Measurements from ENCODE around the gene RNF150.
"Not testable (repeated sequence)": the region's sequence is repeated elsewhere in the genome, so short reads cannot be mapped to it uniquely, and the experiment has no call there.

Gene RNF150

DNA sequence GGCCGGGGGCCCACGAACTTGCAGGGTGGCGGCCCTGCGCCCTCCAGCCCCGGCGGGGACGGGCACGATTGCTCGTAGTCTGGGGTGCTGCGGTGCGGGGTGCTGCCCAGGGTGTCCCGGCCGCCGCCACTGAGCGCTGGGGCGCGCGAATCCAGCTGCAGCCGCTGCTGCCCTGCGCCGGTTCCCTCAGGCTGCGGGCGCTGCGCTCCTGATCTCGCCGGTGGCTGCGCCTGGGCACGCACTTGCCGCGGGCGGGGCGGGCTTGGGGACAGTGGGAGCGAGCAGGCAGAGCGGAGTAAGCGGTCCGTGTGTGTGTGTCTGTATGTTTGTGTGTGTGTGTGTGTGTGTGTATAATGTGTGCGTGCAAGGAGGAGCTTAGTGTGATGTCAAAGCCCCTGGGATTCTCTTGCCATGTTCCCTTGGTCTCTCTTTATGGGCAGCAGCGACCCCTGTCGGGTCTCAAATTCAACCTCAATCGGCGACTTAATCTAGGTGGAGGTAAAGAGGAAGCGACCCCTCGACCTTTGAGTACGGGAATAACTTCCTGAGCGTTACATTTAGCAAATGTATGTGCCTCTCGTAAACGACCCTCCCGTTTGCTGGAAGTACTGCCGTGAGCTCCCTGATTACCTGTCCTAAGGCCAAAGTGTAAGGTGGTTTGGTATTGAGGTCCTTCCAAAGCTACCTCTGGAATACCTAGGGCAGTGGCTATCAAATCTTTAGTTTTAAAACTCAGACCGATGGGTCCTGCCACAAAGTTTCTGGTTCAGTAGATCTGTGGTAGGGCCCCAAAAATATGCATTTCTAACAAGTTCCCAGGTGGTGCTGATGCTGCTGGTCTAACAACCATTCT, at the start of gene RNF150:
RNF150 (minus strand) TSS at position 324 of the 853 bp plus-strand sequence.
- peak; percentile 16 to 17 for DNase-seq (ENCODE audit: low read depth in 2 of 2)

DNA sequence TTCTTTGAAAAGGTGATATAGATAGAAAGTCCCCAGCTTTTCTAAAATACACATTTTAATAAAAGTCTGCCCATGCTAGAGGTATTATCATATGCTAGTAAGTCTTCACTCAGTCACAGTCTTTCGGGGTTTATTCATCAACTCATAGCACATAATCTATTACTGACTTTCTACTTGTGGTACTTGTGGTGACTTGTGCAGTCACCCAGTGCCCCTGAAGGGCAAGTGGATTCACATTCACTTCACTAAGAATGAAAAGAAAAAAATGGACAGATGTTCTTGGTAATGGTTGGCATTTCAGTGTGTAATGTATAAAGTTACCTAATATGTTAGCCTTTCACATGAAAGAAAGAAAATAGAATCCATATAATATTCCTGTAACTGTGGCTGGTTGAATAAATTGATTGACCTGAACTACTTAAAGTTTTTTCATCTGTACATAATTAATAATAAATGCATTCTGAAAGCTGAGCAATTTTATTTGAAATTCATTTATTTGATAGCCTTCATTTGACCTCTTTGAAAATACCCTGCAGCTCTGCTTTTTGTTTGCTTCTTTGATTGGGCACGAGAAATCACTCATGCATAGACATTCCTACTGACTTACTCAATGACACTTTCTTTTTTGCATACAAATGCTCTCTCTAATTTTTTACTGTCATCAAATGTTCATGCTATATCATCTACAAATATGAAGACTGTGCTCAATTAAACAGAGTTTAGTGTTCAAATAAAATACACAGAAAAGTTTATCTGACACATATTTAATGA, 47.9 kb upstream of the RNF150 start:
- DNase-seq (ENCODE audit: low read depth in 2 of 2), result no peak

DNA sequence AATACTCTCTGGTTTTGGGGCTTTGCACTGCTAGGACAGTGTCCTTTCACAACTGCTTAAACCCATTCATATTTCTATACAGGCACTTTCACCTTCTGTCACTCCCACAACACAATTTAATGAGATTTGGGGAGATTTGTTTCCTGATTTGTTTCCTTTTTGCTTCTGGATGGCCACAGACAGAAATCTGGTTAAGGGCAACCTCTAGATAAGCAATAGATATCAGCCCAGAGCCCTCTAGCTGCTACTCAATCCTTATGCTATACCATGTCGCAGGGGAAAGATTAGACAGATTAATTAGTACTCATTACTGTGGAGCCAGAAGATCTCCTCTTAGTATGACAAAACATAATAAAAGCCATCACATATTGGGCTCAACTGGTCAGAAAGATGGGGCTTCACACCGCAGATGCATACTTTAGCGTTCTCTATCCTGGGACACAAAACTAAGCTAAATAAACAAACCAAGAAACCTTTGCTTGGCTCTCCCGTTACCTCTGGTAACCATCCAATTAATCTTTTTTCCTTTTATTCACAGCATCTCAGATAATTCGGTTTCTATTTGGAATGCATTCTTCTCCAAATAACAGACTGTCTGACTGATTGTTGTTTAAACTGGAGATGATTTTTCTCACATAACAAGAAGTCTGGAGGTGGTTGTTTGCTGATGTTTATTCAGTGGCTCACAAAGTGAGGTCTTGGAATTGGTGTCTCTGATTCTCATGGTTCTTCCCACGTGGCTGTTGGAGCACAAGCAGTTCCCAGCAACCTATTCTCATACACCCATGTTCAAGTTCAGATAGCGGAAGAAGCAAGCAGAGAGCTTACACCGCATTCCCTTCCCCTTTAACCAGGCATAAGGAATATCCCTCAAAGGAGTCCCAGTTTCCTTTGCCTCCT, 46.5 kb upstream of the RNF150 start:
- no peak for DNase-seq (ENCODE audit: low read depth in 2 of 2)

DNA sequence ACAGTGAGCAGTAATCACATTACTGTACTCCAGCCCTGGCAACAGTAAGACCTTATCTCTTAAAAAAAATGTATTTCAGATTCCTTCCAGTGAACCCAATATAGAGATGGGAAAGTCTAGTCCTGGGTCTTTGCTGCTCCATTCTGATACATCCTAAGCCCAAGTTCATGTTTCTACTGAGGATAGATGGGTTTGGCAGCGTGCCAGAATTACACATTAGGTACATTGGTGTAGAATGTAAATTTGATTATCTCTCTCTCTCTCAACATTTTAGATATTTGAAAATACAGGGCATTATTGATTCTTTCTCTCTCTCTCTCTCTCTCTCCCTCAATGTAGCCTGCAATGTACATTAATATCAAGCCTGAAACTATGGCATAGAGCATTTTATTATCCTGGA, 43.9 kb upstream of the RNF150 start:
- no peak for DNase-seq (ENCODE audit: low read depth in 2 of 2)

DNA sequence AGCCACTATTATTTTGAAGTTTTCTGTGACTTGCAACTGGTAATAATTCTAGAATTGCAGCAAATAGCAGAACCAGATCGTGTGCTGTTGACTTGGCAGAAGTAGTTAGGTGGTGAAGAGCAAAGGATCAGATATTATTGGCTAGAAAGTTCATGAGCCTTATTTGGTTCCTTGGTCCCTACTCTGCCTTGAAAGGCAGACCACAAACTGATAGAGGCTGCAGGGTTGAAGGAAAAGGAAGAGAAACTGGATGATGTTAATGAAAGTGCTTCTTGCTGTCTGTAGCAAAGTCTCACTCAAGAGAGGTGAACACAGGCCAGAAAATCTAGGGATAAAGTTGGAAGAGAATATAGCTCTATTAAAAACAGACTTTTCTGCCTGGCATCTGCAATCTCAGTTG, 41.2 kb upstream of the RNF150 start:
- DNase-seq (ENCODE audit: low read depth in 2 of 2), result no peak

DNA sequence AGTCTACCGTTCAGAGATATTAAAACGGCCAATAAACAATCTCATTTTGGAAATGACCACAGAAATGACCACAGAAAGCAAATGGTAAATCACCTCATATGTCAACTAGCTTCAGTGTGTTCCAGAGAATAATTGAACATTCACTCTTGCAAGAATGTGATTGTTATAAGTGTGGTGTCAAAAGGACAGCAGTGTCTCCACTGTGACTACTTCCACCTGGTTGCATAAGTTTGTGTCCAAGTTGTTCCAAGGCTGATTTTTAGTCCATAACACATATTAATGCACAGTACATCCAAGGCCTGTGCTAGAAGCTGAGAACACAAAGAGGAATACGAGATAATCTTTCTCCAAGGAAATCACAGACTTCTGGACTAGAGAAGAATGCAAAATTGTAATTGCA, 37.4 kb upstream of the RNF150 start:
- no peak for DNase-seq (ENCODE audit: low read depth in 2 of 2)

DNA sequence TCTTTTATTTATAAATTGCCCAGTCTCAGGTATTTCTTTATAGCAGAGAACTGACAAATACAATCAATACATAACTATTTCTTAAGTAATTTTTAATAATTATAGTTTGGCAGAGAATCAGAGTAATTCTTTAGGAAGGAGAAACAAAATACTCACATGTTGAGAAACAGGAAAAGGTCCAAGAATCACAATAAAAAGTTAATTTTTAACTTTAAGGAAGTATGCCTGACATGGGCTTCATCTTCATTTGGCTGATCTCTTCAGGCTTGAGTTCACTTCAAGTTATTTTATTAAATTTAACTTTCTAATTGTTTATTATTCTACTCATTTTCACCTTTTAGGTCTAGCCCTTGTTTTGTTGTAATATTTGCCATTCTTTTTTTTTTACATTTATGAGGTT, 36.1 kb upstream of the RNF150 start:
- no peak for DNase-seq (ENCODE audit: low read depth in 2 of 2)

DNA sequence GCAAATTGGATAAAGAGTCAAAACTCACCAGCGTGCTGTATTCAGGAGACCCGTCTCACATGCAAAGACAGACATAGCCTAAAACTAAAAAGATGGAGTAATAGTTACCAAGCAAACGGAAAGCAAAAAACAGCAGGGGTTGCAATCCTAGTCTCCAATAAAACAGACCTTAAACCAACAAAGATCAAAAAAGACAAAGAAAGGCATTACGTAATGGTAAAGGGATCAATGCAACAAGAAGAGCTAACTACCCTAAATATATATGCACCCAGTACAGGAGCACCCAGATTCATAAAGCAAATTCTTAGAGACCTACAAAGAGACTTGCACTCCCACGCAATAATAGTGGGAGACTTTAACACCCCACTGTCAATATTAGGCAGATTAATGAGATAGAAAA, 31.7 kb upstream of the RNF150 start:
- not testable (repeated sequence) for DNase-seq (ENCODE audit: low read depth in 2 of 2)

DNA sequence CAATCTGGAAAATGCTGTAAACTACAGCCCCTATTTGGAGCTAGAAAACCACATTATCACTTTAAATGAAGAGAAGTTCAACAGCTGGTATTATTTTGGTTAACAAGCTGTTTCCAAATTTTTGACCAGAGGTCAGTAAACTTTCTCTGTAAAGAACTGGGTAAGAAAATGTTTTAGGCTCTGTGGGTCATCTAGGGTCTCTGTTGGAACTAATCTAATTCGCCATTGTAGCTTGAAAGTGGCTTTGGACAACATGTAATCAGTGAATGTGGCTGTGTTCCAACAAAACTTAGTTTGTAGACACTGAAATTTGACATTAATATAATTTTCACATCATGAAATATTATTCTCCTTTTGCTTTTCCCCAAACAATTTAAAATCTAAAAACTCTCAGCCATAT, 25.8 kb upstream of the RNF150 start:
- no peak for DNase-seq (ENCODE audit: low read depth in 2 of 2)

DNA sequence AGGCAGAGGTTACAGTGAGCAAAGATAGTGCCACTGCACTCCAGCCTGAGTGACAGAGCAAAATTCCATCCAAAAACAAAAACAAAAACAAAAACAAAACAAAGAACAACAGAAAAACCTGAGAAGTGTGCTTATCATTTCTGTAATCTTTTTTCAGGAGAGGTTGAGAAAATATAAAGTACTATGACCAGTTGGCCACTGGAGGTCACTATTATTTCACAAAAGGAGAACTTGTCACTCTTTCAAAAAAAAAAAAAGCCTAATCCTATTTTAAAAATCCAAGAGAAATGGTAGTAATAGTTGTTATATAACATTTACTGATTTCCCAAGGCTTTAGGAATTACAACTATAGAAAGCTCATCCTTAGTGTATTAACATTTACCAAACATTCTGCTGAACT, 24.9 kb upstream of the RNF150 start:
- DNase-seq (ENCODE audit: low read depth in 2 of 2), result no peak

DNA sequence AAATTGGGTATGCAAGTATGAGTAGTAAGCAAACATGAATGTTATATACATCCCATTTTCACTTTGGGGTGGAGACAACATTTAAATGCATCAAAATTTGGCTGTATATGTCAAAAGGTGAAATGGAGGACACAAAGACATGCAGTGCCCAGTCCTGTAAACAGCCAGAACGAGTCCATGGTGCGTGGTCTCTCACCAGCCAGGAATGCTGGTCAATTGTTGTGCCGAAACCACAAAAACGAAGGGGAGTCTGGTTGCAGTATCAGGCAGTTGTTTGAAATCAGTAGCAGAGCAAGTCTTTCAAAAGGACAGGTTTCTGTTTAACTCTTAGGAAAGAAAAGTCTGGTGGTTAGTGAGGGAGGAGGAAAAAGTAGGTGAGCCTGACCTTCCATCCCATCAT, 22.3 kb upstream of the RNF150 start:
- DNase-seq (ENCODE audit: low read depth in 2 of 2), result no peak

DNA sequence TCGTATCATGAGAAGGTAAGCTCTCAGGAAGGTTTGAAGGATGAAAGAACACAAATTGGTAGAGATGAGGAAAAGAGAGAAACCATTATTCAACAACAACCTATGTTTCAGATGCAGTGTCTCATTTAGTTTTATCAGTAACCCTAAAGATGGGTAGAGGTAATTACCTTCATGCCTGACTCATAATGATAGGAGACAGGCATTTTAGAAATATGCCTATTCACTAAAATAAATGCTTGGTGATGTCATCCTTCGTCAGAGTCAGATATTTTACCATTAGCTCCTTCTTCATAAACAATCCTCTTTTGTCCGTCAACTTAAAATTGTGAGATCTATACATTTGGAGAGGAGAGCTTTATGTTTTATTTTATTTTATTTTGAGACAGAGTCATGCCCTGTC, 21.5 kb upstream of the RNF150 start:
- no peak for DNase-seq (ENCODE audit: low read depth in 2 of 2)

DNA sequence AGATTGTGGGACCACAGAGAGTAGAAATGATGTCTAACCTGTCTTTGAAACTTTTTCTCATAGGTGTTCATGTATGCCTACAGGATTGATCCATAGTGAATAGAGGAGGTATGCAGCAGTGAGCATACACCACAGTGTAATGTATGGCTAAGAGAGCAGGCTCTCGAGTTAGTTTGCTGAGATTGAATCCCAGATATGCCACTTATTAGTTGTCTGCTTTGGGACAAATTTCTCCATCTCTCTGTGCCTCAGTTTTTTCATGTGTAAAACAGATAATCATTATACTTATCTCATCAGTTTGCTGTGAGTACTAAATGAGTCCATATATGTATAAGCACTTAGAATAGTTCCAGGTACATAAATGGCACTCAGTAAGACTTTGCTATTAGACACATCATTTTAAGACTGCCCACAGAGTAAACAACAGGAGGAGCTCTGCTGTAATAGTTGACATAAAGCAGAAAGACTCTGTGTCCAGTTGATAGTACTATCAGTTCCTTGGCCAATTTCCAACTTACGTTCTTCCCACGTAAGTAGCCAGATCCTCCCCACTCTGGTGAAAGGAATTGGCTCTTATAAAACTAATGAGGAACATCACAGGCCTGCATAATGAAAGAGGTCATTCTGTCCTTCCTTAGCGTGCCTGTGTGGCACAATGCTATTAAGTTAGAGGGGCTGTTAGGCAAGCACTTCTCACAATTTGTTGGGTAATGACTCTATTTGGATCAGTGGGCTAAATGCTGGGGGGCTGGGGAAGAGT, 20.7 kb upstream of the RNF150 start:
- no peak for DNase-seq (ENCODE audit: low read depth in 2 of 2)

DNA sequence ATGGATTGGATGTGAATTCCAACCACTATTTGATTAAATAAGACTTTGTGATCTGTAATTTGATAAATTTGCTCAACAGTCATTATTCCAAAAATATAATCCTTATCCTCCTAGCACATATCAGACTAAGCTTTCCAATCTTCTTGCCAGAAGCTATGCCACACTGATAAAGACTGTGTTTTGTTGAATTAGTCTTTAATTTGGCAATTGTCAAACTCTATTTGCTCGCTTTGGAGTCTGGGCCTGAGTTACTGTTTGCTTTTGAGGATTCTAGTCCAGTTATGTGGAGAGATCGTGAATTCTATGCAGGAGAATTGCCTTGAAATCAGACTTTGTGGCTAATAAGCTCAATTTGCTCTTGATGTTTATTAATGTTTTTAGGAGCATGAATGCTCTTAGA, 10.9 kb upstream of the RNF150 start:
- DNase-seq (ENCODE audit: low read depth in 2 of 2), result no peak

DNA sequence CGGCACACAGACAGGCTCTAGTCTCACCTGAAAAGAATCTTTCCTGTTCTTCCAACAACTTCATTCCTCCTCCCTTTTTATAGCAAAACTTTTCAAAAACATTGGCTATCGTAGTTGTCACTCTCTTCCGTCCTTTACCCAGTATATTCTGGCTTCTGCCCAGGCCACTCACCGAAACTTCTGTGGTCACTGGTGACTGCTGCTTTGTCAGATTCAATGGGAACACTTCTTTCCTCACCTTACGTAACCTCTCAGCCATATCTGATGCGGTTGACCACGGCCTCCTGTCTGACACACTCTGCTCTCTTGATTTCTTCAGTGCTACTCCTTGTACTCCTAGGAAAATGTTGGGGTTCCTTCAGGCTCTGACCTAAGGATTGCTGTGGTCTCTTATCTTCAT, 9.2 kb upstream of the RNF150 start:
- no peak for DNase-seq (ENCODE audit: low read depth in 2 of 2)

DNA sequence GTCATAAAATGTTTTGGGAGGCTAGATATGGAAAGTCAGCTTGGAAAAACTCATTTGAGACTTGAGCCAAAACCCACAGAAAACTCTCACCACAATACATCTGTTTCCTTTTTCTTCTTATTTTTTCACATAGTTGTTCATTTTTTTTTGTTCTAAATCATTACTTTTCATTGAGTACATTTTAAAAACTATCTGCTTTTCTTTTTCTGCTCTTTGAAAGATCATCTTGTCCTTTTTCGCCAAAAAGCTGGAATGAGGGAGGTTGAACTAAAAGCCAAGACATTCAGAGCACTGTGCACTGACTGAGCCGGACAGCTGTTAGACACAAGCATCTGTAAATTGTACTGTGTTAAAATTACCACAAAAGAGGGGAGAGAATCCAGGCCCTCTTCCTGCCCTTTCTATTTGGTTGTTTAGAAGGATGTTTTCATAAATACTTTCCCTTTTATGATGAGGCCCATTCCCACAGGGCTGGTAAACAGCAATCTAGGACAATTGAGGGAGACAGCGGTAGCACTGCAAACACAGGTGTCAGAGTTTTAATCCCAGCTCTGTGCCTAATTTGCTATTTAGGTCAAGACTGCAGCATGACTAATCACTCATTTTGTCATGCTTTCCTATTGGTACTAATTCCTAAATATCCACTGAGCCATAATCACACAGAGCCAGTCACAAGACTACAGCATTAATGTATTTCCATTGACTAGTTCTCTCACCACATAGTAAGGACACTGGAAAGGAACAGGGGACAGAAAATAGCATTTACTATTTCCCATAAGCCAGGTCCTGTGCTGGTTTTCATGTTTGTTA, 7.3 kb upstream of the RNF150 start:
- DNase-seq (ENCODE audit: low read depth in 2 of 2), result no peak

DNA sequence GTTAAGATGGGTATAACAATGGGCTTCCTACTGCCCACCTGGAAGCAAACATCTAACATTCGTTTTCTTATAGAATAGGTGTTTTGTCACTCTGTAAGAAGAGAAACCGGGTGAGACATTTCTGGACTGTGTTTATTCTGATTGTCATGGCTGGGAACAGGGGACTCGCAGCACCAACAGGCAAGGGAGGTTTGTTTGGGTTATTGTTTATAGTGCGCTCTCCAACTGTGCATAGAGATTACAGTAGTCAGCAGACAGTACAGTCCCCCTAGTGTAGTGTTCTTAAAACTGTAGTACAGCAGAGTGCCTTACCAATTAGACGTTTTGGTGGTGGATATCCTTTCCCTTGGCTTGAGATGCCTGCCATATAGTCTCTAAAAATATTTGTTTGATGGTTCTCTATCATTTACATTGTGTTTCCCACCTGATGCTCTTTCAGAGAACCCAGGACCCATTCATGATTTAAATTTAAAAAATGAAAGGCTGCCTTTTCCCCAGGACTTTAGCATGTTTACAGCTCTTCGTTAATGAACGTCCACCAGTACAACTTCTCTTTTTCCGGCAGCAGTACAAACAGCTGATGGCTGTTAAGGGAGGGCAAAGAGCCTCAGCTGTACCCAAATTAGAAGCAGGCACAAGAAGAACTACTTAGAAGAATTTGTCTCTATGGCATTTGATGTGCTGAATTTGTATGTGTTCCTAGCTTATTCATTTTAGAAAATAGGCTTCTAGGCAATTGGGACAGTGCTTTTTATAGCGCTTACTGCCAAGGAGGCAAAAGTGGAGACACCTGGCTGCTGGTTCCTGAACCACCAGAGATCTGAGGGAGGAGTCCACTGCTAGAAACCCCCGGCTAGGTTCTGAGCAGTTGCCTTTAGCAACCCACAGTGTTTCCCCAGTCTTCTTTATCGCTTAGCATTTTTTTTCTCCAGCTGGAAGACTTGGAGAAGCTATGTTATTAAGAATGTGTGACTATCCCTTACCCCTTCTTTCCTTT, 1.0 kb upstream of the RNF150 start:
- DNase-seq (ENCODE audit: low read depth in 2 of 2), result no peak

DNA sequence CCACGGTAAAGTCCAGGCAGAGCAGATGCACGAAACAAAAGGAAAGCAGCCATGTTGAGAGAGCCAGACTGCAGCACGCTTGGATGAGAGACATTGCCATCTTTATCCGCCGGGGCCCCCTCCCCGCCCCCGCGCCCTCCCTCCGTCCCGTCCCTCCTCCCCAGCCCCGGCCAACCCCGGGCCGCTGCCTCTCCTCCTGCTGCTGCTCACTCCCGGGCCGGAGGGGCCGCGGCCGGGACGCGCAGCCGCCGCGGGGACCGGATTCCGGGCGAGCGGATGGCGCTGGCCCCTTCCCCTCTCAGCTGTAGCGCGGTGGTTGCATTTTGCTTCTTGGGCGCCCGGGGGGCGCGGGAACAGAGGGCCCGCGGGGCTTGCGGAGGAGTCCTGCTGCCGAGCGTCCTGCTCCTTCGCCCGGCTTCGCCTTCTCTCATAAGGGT, 542 bp downstream of the RNF150 start:
- DNase-seq (ENCODE audit: low read depth in 2 of 2), result no peak

DNA sequence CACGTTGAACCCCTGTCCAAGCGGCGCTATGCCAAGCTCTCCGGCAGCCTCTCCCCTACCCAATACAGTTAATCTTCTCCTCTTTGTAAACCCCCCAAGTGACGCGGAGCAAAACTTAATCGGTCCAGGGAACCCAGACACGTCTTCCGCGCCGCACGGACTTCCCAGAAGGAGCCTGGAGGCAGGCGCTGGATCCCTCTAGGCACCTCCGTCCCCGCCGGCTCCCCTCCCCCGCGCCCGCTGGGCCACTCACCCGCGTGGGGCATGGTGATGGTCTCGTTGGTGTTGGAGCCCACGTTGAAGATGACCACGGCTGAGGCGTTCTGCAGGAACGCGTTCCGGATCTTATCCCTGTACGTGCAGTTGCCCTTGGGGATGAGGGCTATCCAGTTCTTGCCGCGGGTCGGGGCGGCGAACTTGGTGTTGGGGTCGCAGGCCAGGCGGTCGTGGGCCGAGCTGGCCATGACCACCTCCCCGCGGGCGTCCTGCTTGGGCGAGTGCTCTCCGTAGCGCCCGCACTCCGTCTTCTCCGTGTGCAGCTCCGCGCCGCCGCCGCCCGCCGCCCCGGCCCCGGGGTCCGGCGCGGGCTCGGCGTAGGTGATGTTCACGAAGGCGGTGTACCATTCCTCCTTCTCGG, 1.1 kb downstream of the RNF150 start:
- DNase-seq (ENCODE audit: low read depth in 2 of 2), result no peak

Data from stimulated activated CD8-positive, alpha-beta memory T cell treated with anti-CD3 and anti-CD28 coated beads, Interleukin-15, amount 100 ng/mL, for 48 hours (primary cell).